Measurements from ENCODE around the gene CNTD1. TPM values are rescaled to one million over a fixed set of nuclear protein-coding genes. Genes with fewer than 3 reads are reported as not detected.

Gene CNTD1
- total RNA-seq, 1 experiment from 2014 or later = not detected

- Mint-ChIP-seq H3K9me3 (peaks cover 6% of the 10 kb centered on the region), H3K4me3 (peak overlapping the region; percentile 94), H3K36me3 (peaks cover 8% of the 10 kb centered on the region), H3K27me3 (ENCODE audit: low read depth) (peaks cover 25% of the 10 kb centered on the region), H3K27ac (no peak overlapping the region), H3K4me1 (peaks cover 6% of the 10 kb centered on the region; the same call in 1 of the 2 replicates)
- ATAC-seq = no peak
- no peak for DNase-seq (ENCODE audit: low spot score)
- no peak for TF ChIP-seq ZNF423 (CRISPR knock-in tag; IDR thresholded peaks at IDR 0.05)
- no peak for TF ChIP-seq STAT6 (CRISPR knock-in tag; conservative IDR thresholded peaks at IDR 0.05; ENCODE audit: low read depth)
- no peak for TF ChIP-seq EMX1 (CRISPR knock-in tag; IDR thresholded peaks at IDR 0.05)
- no peak for TF ChIP-seq GABPB1 (CRISPR knock-in tag; IDR thresholded peaks at IDR 0.05)
- no peak for TF ChIP-seq AFF4 (CRISPR knock-in tag; IDR thresholded peaks at IDR 0.05; ENCODE audit: borderline replicate concordance)
- ChIA-PET CTCF (interaction anchor here (0.5 to 2.2 kb wide), 4 partner anchors 23 to 240 kb away, joined by 5 to 19 read pairs (median 13); partner anchors contain the start of gene BECN1), POLR2A (interaction anchor here (0.6 to 1.2 kb wide), 2 partner anchors 17 to 76 kb away, joined by 3 read pairs; partner anchors contain the start of gene WNK4)
Observed at GRCh38 chr17:42797067-42798007, 1.3 kb upstream of the CNTD1 start.

GRCh38 chr17:42798011-42798382, 664 bp upstream of the CNTD1 start:
- ATAC-seq = no peak
- POLR2A ChIA-PET = interaction anchor here (0.6 to 1.3 kb wide), 3 partner anchors 17 to 76 kb away, joined by 3 to 5 read pairs (median 3); partner anchors contain the start of genes VPS25 and WNK4
- no peak for TF ChIP-seq AR (CRISPR knock-in tag; IDR thresholded peaks at IDR 0.05)
- no peak for TF ChIP-seq FOXK1 (CRISPR knock-in tag; IDR thresholded peaks at IDR 0.05)
- TF ChIP-seq STAT6 (CRISPR knock-in tag; conservative IDR thresholded peaks at IDR 0.05; ENCODE audit: low read depth) = no peak
- no peak for TF ChIP-seq AFF4 (CRISPR knock-in tag; IDR thresholded peaks at IDR 0.05; ENCODE audit: borderline replicate concordance)
- no peak for TF ChIP-seq CREB1 (CRISPR knock-in tag; IDR thresholded peaks at IDR 0.05)

More at GRCh38 chr17:42798011-42798382, 664 bp upstream of the CNTD1 start:
- CTCF ChIA-PET = interaction anchor here (0.6 to 2.2 kb wide), 8 partner anchors 22 to 299 kb away, joined by 3 to 19 read pairs (median 4); partner anchors contain the start of genes BECN1, PLEKHH3 and RAMP2
- Mint-ChIP-seq H3K27me3 (ENCODE audit: low read depth) (peaks cover 29% of the 10 kb centered on the region), H3K9me3 (peaks cover 6% of the 10 kb centered on the region), H3K4me1 (peaks cover 6% of the 10 kb centered on the region; the same call in 1 of the 2 replicates), H3K4me3 (peak overlapping the region; percentile 94), H3K36me3 (peaks cover 8% of the 10 kb centered on the region), H3K27ac (no peak overlapping the region)
- DNase-seq (ENCODE audit: low spot score) = no peak

Measured in WTC11 (cell line).